Activated CD4-positive, alpha-beta T cell treated with anti-CD3 and anti-CD28 coated beads, Interleukin-2, Interleukin-6, amounts not matched to agents 100 ng/mL and 50 ng/mL, durations not matched to agents 16 hours and 8 hours (primary cell): ENCODE data around the gene ATG5.

ENCODE experiments used
- DNase-seq: peaks from one replicate; pipeline ENCODE4 v3.0.0-alpha.2; 2020

Gene ATG5

DNA sequence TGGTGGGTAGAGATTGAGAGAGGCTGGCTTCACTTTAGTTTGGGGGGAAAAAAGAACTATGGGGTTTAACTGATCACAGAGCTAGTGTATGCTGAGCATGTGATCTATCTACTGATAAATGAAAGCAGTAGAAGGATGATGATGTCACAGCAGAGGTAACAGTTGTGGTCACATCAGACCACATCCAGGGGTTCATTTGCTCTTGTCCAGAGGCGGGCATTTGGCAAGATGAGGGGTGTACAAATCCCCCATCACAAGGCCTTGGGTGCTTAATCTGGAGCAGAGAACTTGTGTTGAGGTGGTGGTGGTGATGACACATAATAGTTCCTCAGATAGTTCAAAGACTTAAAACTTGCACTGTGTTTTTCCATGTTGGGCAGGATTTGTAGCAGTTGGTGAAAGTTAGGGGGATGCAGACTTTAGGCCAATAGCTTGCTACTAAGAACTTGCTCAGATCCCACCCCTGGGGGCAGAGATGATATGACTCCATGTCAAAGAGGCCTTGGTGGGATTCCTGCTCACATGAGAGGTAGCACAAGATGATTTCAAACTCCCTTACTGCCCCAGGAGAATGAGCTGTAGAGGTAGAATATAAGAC lies 176.0 kb downstream of the ATG5 start:
- DNase-seq, result peak; percentile 52

- no peak for DNase-seq
Observed at GRCh38 chr6:106147476-106147875, 178.1 kb downstream of the ATG5 start.

DNA sequence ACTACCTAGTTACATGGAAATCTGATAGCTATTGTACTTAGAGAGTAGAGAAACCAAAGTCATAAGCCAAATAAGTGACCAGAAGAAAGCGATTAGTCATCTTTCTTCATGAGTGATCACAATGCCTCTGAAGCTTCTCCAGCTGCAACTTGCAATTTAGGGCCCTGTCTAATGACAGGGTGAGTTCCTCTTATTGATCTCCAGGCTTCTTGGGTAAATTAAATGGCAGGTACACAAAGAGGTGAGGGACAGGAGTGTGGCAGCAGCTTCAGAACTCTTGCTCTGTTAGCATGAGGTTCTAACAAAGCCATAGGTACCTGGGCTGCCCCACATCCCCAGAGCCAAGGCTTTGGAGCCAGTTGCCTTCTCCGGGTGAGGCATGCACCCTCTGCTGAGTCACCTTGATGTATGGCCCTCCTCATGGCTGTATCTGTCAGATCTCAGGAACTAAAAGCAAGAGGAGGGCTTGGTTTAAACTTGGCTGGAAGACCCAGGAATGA lies 178.7 kb downstream of the ATG5 start:
- DNase-seq, result no peak

- peak; percentile 81 for DNase-seq
Observed at GRCh38 chr6:106145741-106146227, 179.8 kb downstream of the ATG5 start.

DNA sequence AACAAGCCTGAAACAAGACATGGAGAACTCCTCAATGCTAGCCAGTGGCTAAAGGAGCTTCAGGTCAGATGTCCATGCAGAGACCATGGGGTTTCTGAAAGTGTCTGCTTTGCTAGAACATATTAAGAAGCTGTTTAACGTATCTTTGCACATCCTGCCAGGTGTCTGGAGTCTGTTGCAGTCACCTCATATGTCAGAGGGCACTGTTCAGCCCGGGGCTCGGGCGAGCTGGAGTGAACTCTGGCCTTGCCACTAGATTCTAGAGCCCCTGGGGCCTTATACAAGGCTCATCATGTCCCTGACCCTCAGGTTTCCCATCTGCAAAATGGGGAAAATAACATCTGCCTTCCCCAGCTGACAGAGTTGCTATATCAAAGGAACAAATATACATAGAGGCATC lies 180.4 kb downstream of the ATG5 start:
- no peak for DNase-seq

GRCh38 chr6:106143665-106144064 lies 181.9 kb downstream of the ATG5 start:
- no peak for DNase-seq

DNA sequence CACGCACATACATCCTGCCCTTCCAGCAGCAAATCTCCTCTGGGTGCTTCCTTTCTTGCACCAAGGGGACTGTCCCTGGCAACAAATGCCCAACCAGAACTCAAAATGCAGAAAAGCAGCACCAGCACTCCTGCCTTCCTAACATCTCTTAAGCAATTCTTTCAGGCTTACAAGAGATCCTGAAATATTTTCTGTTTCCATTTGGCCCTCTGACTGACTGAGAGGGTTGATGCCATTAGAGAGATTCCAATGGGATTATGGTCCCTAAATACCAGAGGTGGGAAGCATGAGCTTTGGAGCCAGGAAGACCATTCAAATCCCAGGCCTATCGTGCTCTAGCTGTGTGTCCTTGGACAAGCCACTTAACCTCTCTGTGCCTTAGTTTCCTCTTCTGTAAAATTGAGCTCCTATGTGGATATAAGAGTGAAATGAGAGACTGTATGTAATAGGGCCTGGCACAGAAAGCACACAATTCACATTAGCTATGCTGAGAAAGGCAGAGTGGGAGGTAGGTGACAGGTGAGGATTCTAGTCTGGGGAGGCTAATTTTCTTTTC lies 182.6 kb downstream of the ATG5 start:
- no peak for DNase-seq

- DNase-seq, result peak; percentile 62
Observed at GRCh38 chr6:106141441-106142237, 183.9 kb downstream of the ATG5 start.

GRCh38 chr6:106138151-106138550 lies 187.4 kb downstream of the ATG5 start:
- DNase-seq, result no peak

DNA sequence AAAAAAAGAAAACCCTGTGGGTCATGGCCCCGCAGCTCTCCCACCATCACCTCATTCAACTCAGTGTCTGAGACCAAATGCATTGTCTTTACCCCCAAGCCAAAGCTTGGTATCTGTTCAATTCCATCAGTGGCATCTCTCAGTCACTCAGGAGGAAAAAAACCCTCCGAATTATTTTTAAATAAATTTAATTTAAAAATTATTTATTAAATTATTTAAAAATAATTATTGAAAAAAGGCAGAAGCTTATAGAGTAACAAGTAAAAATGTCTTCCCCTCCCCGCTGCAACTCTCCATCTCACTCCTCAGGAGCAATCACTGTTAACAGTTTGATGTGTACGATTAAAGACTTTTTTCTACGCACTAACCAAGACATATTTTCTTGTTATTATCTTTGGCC lies 188.7 kb downstream of the ATG5 start:
- DNase-seq, result no peak

DNA sequence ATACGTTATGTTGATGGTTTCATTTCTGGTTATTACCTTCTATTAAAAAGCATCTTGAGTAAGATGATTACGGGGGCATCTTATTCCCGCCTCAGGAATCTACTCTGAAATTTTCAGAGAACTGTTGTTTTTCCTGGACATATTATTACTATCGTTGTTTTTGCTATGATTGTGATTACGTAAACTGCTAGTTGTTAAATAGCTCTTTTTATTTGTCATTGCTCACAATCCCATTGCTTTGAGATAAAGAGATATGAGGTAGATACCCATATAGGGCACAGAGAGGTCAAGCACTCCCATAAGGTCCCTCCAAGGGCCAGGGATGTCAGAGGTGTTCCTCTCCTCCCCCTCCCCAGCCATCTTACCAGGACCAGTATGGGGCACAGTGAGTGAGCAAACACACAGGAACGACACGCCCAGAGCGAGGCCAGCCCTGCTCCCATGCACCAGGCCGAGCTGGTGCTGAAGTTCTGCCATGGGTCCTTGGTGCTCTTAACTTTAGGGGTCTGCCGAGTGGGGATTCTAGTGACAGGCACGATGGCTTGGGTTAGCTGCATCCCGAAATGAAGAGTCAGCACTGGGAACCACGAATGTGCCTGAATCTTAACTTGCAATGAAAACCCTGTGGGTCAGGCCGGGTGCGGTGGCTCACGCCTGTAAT lies 189.5 kb downstream of the ATG5 start:
- no peak for DNase-seq

GRCh38 chr6:106134906-106135634 lies 190.5 kb downstream of the ATG5 start:
- no peak for DNase-seq
